HG03520 (cell line): Measurements from ENCODE around the gene SYCN.
"Not testable (repeated sequence)": the region's sequence is repeated elsewhere in the genome, so short reads cannot be mapped to it uniquely, and the experiment has no call there.

Experiments used
- ATAC-seq: cut with Tn5 transposase; IDR thresholded peaks from one replicate; pipeline ENCODE4 v1.9.1; 2021; ENCODE audit warnings: mild to moderate bottlenecking, moderate library complexity; ENCODE audit not compliant: unreplicated experiment

The SYCN gene

GRCh38 chr19:39203372-39204341, at the start of gene SYCN:
TSS of gene SYCN (minus strand) at chr19:39204263. CDS start at chr19:39204254, 9 bp downstream.
- ATAC-seq, result no peak

GRCh38 chr19:39253374-39254149, 49.5 kb upstream of the SYCN start:
- no peak for ATAC-seq

GRCh38 chr19:39252458-39252857, 48.4 kb upstream of the SYCN start:
- no peak for ATAC-seq

- no peak for ATAC-seq
These were observed 47.8 kb upstream of the SYCN start for GRCh38 chr19:39251846-39252245.

- no peak for ATAC-seq
These were observed 47.0 kb upstream of the SYCN start for GRCh38 chr19:39251081-39251480.

GRCh38 chr19:39248806-39249205, 44.7 kb upstream of the SYCN start, which contains the start of gene IFNL4:
TSS of gene IFNL4 (minus strand) at chr19:39248856.
- no peak for ATAC-seq

GRCh38 chr19:39247701-39248664, 43.9 kb upstream of the SYCN start:
- ATAC-seq, result no peak

- ATAC-seq, result no peak
These were observed 43.0 kb upstream of the SYCN start for GRCh38 chr19:39246951-39247669.

GRCh38 chr19:39245166-39245565, 41.1 kb upstream of the SYCN start:
- not testable (repeated sequence) for ATAC-seq

- not testable (repeated sequence) for ATAC-seq
These were observed 40.5 kb upstream of the SYCN start, which contains the start of gene IFNL3 for GRCh38 chr19:39244410-39245100. TSS of gene IFNL3 (minus strand) at chr19:39245006. CDS start at chr19:39244967, 39 bp downstream.

GRCh38 chr19:39243741-39244140, 39.7 kb upstream of the SYCN start:
- not testable (repeated sequence) for ATAC-seq

GRCh38 chr19:39240421-39240820, 36.4 kb upstream of the SYCN start:
- ATAC-seq, result no peak

GRCh38 chr19:39238944-39239343, 34.9 kb upstream of the SYCN start:
- no peak for ATAC-seq

- ATAC-seq, result no peak
These were observed 34.1 kb upstream of the SYCN start for GRCh38 chr19:39238209-39238608.

- ATAC-seq, result no peak
These were observed 33.4 kb upstream of the SYCN start for GRCh38 chr19:39237200-39238184.

- ATAC-seq, result no peak
These were observed 32.5 kb upstream of the SYCN start for GRCh38 chr19:39236527-39236926.

- ATAC-seq, result no peak
These were observed 28.6 kb upstream of the SYCN start for GRCh38 chr19:39232708-39233107.
